Activated T-cell treated with anti-CD3 and anti-CD28 coated beads, Interleukin-2, amount 50 U/mL, for 24 hours (primary cell): ENCODE results near the gene DOCK1.
A peak's percentile ranks its signal among the peaks of the same experiment; 100 is the strongest.
"Not testable (repeated sequence)": the region's sequence is repeated elsewhere in the genome, so short reads cannot be mapped to it uniquely, and the experiment has no call there.

ENCODE experiments used
- DNase-seq: peaks from one replicate; pipeline ENCODE4 v3.0.0-alpha.2; 2020
- H3K27ac Mint-ChIP-seq: 2 replicates; pipeline ENCODE4 v1.8.0; 2020; ENCODE audit warnings: mild to moderate bottlenecking, mixed read lengths
- H3K27me3 Mint-ChIP-seq: 2 replicates; pipeline ENCODE4 v1.8.0; 2020; ENCODE audit warnings: mixed read lengths
- H3K36me3 Mint-ChIP-seq: 2 replicates; pipeline ENCODE4 v1.8.0; 2020; ENCODE audit warnings: low read depth, mixed read lengths
- H3K4me1 Mint-ChIP-seq: 2 replicates; pipeline ENCODE4 v1.8.0; 2020; ENCODE audit warnings: low read depth, mixed read lengths
- H3K4me3 Mint-ChIP-seq: 2 replicates; pipeline ENCODE4 v1.8.0; 2020; ENCODE audit warnings: mild to moderate bottlenecking, moderate library complexity, mixed read lengths
- H3K9me3 Mint-ChIP-seq: 2 replicates; pipeline ENCODE4 v1.8.0; 2020; ENCODE audit warnings: mixed read lengths

The DOCK1 gene

DNA sequence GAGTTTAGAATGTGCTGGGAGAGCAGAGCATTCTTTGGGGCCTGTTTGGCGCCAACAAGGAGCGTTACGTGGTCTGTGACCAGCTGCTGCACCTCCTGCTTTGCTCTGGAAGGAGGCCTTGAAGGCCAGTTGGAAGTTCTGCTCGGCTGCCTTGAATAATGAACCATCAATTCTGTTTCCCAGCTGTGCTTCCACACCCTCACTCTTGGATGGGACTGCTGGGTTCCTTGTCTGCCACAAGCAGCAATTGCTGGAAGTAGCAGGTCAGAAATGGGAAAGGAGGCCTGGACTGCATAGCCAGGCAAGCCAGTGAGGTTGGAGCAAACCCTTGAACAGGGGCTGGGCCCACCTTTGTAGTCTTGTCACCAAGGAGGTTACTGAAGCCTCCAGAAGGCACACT lies 377.8 kb downstream of the DOCK1 start:
- H3K4me1 Mint-ChIP-seq: peaks cover 2% of the 10 kb centered on the region
- peaks cover 6% of the 10 kb centered on the region for H3K9me3 Mint-ChIP-seq
- H3K27ac Mint-ChIP-seq: no peak overlapping the region
- no peaks in the 10 kb centered on the region for H3K36me3 Mint-ChIP-seq
- H3K4me3 Mint-ChIP-seq: no peak overlapping the region
- no peak for DNase-seq
- H3K27me3 Mint-ChIP-seq: peaks cover 14% of the 10 kb centered on the region

DNA sequence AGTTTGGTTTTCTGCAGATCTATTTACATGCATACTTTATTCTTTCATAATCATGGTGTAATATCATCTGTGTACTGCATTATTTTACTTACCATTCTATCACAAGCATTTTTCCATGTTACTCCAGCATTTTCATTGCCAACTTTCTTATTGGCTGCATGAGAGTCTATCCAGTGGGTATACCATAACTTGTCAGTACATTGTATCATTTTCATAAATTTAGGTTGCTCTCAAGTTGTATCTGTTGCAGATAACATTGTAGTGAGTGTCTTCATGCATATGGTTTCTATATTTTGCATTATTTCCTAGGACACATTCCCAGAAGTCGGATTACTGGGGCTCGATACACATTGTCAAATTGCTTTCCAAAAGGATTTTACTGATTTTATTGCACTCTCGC lies 378.3 kb downstream of the DOCK1 start:
- peaks cover 2% of the 10 kb centered on the region for H3K4me1 Mint-ChIP-seq
- peaks cover 9% of the 10 kb centered on the region for H3K9me3 Mint-ChIP-seq
- no peak for DNase-seq
- peaks cover 16% of the 10 kb centered on the region for H3K27me3 Mint-ChIP-seq
- no peak overlapping the region for H3K4me3 Mint-ChIP-seq
- H3K36me3 Mint-ChIP-seq: no peaks in the 10 kb centered on the region
- H3K27ac Mint-ChIP-seq: no peak overlapping the region

DNA sequence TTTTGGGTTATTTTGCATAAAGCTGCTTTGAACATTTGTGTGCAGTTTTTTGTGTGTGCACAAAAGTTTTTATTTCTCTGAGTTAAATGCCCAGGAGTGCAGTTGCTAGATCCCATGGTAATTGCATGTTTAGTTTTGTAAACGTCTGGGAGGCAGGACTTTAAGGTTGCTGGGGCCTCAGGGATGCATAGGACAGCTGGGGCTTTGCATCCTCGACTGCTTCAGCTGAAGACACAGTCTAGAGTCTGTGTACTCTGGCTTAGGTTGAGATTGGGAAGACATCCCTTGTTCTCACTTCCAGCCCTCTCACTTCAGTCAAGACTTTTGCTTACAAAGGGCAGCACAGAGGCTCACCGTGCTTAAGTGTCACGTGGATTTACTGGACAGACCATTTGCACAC lies 385.6 kb downstream of the DOCK1 start:
- Mint-ChIP-seq H3K27me3 (peaks cover 42% of the 10 kb centered on the region), H3K4me3 (no peak overlapping the region), H3K4me1 (peaks cover 35% of the 10 kb centered on the region), H3K36me3 (no peaks in the 10 kb centered on the region), H3K9me3 (peaks cover 9% of the 10 kb centered on the region), H3K27ac (no peak overlapping the region)
- no peak for DNase-seq

DNA sequence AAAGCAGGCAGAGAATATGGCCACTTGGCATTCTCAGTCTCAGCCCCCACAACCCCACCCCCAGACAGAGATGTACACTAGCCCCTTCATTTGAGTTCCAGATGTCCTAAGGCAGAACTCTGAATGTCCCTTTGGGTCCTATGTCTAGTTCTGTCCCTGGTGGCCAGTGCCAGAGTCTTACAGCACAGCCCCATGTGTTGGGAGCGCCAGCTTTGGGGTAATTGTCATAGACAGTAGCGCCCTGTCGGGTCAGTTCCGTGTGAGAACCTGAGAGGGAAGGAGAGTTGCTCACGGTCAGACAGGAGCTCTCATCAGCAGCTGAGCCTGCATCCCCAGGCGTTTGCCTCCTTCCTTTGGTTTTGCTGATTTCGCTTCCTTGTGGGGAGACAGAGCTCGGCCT lies 386.1 kb downstream of the DOCK1 start:
- no peak for DNase-seq
- peaks cover 9% of the 10 kb centered on the region for H3K9me3 Mint-ChIP-seq
- peaks cover 37% of the 10 kb centered on the region for H3K4me1 Mint-ChIP-seq
- peaks cover 43% of the 10 kb centered on the region for H3K27me3 Mint-ChIP-seq
- H3K4me3 Mint-ChIP-seq: no peak overlapping the region
- H3K27ac Mint-ChIP-seq: no peak overlapping the region
- no peaks in the 10 kb centered on the region for H3K36me3 Mint-ChIP-seq

DNA sequence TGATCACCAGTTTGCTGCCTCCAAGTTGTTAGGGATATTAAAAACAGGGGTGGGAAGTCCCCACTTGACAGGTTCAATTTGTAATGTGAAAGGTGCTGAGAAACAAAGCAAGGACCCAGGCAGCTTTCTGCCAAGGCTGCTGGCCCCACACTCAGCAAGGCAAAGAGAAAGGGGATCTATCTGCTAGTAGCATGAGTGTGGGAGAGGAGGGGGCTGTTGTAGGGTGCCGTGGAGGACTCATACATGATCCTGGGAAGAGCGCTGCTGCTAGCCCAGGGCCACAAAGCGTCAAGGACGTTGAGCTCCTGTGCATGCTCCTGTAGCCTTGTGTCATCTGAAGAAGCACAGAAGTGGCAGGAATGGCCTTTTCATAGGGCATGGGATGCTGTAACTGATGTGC lies 387.7 kb downstream of the DOCK1 start:
- peaks cover 37% of the 10 kb centered on the region for H3K4me1 Mint-ChIP-seq
- peaks cover 46% of the 10 kb centered on the region for H3K27me3 Mint-ChIP-seq
- H3K27ac Mint-ChIP-seq: no peak overlapping the region
- H3K4me3 Mint-ChIP-seq: no peak overlapping the region
- peaks cover 4% of the 10 kb centered on the region for H3K9me3 Mint-ChIP-seq
- DNase-seq: no peak
- no peaks in the 10 kb centered on the region for H3K36me3 Mint-ChIP-seq

DNA sequence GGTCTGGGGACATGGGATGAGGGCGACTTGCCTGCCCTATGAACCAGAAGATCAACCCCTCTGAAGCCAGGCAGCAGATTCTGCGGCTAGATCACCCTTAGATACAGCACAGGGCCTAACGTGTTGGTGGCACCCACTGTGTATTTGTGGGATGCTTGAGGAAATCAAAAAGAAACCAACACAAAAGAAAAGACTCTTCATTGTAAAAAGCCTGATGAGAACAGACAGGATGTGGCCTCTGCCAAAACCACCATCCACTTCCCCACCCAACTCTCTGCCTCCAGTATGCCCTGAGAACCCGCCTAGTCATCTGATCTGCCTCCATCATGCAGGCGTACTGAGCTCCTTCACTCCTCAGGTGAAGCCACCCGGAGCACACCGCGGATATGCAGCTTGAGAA lies 388.4 kb downstream of the DOCK1 start:
- no peaks in the 10 kb centered on the region for H3K36me3 Mint-ChIP-seq
- no peak overlapping the region for H3K27ac Mint-ChIP-seq
- H3K4me3 Mint-ChIP-seq: peak overlapping the region; percentile 24
- no peaks in the 10 kb centered on the region for H3K9me3 Mint-ChIP-seq
- peaks cover 43% of the 10 kb centered on the region for H3K27me3 Mint-ChIP-seq
- peaks cover 37% of the 10 kb centered on the region for H3K4me1 Mint-ChIP-seq
- DNase-seq: peak; percentile 42

DNA sequence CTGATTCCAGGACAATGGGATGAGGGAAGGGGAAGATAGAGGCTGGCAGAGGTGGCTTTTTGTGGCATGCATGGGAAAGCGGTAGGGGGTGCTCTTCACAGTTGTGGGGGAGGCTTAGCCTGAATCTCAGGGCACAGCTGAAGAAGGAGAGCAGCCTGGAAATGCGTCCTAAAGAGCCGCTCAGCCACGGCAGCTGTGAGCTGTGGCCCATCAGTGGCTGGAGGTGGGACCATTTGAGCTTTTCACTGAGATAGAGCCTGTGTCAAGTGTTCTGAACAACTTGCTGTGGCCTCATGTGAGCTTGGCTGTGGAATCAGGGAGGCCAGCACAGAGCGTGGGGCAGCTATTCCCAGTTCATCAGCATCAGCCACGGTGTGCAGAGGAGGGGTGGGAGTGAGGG lies 391.5 kb downstream of the DOCK1 start:
- H3K4me1 Mint-ChIP-seq: peaks cover 37% of the 10 kb centered on the region
- no peak overlapping the region for H3K27ac Mint-ChIP-seq
- no peaks in the 10 kb centered on the region for H3K9me3 Mint-ChIP-seq
- H3K4me3 Mint-ChIP-seq: no peak overlapping the region
- no peak for DNase-seq
- H3K27me3 Mint-ChIP-seq: peaks cover 27% of the 10 kb centered on the region
- H3K36me3 Mint-ChIP-seq: no peaks in the 10 kb centered on the region

DNA sequence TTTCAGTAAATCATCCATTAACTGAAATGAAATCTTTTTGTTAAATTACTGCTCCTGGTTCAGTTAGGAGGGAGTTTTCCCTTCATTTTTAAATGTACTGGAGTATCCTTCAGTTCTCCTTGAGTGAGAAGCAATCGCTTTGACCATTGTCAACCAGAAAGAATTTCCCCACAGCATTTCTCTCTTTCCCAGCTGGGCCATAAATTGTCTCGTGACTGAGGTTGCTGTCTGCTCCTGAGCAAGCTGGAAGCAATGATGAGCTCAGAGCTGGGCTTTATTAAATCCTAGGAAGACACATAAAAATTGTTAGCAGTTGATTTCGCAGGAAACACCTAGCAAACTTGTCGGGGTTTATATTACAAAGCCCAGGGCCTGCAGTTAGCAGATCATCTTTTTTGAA lies 393.2 kb downstream of the DOCK1 start:
- H3K4me3 Mint-ChIP-seq: no peak overlapping the region
- no peak overlapping the region for H3K27ac Mint-ChIP-seq
- peaks cover 23% of the 10 kb centered on the region for H3K4me1 Mint-ChIP-seq
- no peak for DNase-seq
- peaks cover 12% of the 10 kb centered on the region for H3K27me3 Mint-ChIP-seq
- H3K36me3 Mint-ChIP-seq: no peaks in the 10 kb centered on the region
- no peaks in the 10 kb centered on the region for H3K9me3 Mint-ChIP-seq

DNA sequence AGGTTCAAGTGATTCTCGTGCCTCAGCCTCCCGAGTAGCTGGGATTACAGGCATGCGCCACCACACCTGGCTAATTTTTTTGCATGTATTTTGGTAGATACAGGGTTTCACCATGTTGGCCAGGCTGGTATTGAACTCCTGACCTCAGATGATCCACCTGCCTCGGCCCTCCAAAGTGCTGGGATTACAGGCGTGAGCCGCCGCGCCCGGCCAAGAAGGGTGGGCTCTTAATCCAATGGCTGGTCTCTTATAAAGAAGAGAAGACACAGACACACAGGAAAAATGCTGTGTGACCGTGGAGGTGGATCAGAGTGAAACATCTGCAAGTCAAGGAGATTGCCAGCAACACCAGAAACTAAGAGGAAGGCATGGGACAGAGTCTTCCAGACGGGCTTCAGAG lies 394.0 kb downstream of the DOCK1 start:
- H3K36me3 Mint-ChIP-seq, H3K27ac Mint-ChIP-seq, H3K4me3 Mint-ChIP-seq, DNase-seq, H3K9me3 Mint-ChIP-seq: not testable (repeated sequence)
- peaks cover 12% of the 10 kb centered on the region for H3K27me3 Mint-ChIP-seq
- peaks cover 15% of the 10 kb centered on the region for H3K4me1 Mint-ChIP-seq

DNA sequence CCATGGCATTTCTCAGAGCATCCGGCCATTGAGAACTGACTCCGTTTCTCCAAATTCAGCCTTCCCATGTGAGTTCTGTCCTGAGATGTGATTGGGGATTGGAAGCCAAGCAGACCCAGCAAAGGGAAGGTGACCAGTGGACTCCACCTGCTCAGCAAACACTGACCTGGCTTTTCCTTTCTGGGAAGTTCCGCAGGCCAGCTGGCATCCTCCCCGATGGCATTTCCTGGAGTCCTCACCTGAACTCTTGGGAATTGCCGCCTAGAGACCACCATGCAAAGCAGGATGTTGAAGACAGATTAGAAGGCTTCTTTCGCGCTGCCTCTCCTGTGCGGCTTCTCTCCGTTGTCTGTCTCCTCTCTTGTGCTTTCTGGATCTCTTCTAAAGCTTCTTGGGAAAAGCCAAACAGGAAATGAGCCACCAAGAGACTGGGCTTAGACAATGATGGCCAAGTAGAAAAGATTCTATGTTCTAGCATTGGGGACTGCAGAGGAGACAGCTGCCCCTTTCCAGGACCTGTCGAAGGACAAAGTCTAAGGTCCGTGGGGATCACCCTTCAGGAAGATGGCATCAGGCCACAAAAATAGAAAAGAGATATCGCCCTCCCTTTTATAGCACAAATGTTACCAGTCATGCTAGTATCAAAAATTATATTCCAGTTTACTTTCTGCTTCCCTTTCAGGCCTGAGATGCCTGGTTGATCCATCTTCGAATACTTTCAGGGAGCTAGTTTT lies 394.9 kb downstream of the DOCK1 start:
- no peak for DNase-seq
- Mint-ChIP-seq H3K36me3 (no peaks in the 10 kb centered on the region), H3K27me3 (peaks cover 12% of the 10 kb centered on the region), H3K27ac (no peak overlapping the region), H3K4me3 (no peak overlapping the region), H3K4me1 (peaks cover 8% of the 10 kb centered on the region), H3K9me3 (no peaks in the 10 kb centered on the region)

DNA sequence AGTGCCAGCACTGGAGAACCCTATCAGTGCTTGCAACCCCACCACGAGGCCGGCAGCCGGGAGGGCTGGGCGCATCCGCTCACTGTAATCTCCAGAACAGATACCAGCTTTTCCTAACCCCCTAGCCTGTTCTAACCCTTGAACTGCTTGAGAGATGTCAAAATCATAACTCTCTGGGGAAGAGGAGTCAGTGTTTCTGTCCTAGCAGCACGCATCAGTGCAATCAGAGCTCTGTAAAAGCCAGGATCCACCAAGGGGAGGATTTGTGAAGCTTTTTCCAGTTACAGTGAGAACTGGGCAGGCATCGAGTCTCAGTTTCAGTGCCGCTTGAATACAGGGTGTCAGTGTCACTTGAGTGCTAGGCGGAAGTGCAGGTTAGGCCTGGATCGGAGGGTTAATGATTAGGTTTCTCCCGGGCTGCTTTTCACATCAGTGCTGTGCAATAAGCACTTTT lies 395.7 kb downstream of the DOCK1 start:
- H3K27ac Mint-ChIP-seq: no peak overlapping the region
- peaks cover 2% of the 10 kb centered on the region for H3K4me1 Mint-ChIP-seq
- no peaks in the 10 kb centered on the region for H3K36me3 Mint-ChIP-seq
- H3K9me3 Mint-ChIP-seq: no peaks in the 10 kb centered on the region
- H3K4me3 Mint-ChIP-seq: no peak overlapping the region
- DNase-seq: no peak
- peaks cover 11% of the 10 kb centered on the region for H3K27me3 Mint-ChIP-seq

DNA sequence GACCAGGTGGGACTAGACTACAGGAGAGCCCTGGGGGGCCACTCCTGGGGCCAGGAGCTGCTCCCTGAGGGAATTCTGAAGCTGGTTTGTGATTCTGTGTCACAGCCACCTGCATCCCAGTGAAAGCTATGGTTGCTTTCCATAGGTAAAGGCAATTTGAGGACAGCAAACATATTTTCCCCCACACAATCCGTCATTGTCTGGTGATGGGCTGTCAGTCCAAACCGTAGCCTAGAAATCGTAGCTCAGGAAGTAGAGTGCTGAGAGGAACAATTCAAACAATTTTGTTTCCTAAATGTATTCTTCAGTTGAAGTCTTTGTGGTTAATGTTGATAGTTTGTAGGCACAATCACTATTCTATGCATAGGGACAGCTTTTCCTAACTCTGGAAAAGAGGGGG lies 397.1 kb downstream of the DOCK1 start:
- no peaks in the 10 kb centered on the region for H3K4me1 Mint-ChIP-seq
- no peak overlapping the region for H3K4me3 Mint-ChIP-seq
- H3K27ac Mint-ChIP-seq: no peak overlapping the region
- peaks cover under 1% of the 10 kb centered on the region for H3K27me3 Mint-ChIP-seq
- no peaks in the 10 kb centered on the region for H3K9me3 Mint-ChIP-seq
- no peak for DNase-seq
- H3K36me3 Mint-ChIP-seq: no peaks in the 10 kb centered on the region

DNA sequence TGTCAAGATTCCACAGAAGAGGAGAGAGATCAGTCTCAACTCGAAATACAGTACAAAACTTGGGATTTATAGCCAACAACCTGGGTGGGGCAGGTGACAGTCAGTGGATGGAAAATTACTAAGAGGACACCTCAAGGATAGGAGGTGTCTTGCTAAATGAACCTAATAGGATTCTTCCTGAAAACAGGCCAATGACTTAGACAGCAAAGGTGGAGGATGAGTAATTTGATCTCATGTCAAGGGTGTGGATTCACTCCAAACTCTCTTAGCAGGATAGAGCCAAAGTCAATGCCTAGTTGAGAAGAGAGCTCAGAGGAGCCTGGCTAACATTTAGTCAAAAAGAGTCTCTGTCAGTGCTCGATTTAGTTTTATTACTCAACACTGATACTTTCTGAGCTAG lies 397.9 kb downstream of the DOCK1 start:
- Mint-ChIP-seq H3K4me3 (no peak overlapping the region), H3K27me3 (no peaks in the 10 kb centered on the region), H3K36me3 (no peaks in the 10 kb centered on the region), H3K9me3 (no peaks in the 10 kb centered on the region), H3K4me1 (no peaks in the 10 kb centered on the region), H3K27ac (no peak overlapping the region)
- no peak for DNase-seq

DNA sequence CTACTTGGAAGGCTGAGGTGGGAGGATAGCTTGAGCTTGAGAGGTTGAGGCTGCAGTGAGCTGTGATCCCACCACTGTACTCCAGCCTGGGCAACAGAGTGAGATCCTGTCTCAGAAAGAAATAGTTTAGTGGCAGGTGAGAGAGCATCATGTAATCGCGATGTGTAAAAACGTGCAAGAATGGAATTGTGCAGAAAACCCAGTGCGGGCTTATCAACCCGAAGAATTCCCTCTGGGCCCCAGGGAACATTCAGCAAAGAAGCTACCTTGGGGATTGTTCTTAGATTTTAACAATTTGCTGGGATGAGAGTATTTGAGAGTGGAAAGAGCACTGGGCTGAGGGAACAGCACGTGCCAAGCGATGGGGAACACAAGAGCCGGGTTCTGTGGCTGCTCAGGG lies 398.5 kb downstream of the DOCK1 start:
- H3K27me3 Mint-ChIP-seq: no peaks in the 10 kb centered on the region

DNA sequence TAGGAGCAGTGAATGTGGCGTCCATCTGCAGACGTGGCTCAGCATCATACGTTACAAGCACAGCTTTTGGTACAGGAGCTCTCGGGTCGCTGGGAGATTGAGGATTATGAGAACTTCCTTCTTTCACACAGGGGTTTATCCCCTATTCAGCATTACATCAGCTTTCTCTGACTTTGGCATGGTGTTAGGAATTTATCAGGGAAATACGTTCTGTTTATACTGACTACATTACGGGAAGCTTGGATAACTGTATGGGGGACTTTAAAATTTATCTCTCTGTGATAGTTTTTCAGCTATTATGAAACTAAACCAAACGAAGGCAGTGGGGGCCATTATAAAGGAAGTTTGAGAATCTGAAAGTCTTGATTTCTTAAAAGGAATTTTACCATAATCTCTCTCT lies 401.3 kb downstream of the DOCK1 start:
- no peak overlapping the region for H3K27ac Mint-ChIP-seq
- no peak overlapping the region for H3K4me3 Mint-ChIP-seq
- no peaks in the 10 kb centered on the region for H3K27me3 Mint-ChIP-seq
- H3K4me1 Mint-ChIP-seq: no peaks in the 10 kb centered on the region
- no peaks in the 10 kb centered on the region for H3K36me3 Mint-ChIP-seq
- no peak for DNase-seq
- no peaks in the 10 kb centered on the region for H3K9me3 Mint-ChIP-seq

More for the DNA sequence above, 398.5 kb downstream of the DOCK1 start:
- DNase-seq: no peak
- Mint-ChIP-seq H3K27ac (no peak overlapping the region), H3K9me3 (no peaks in the 10 kb centered on the region), H3K36me3 (no peaks in the 10 kb centered on the region), H3K4me1 (no peaks in the 10 kb centered on the region), H3K4me3 (no peak overlapping the region)

DNA sequence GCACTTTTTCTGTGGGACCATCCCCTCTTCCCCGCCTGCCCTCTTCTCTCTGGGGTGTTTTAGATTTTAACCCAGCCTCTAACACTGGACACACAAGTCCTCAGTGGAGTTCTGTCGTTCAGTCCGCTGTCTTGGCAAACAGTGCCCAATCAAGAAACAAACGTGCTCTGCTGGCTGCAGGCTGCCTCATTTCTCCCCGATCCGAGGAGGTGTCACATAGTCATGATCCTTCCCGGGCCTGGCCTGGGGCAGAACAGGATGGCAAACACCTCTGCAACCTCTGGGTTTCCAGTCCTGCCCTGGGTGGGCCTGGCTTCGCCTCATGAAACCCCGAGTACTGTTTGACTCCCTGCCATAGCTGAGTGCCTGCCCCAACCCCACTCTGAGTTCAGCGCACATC lies 402.1 kb downstream of the DOCK1 start:
- no peak overlapping the region for H3K4me3 Mint-ChIP-seq

More for the DNA sequence above, 402.1 kb downstream of the DOCK1 start:
- Mint-ChIP-seq H3K27me3 (no peaks in the 10 kb centered on the region), H3K9me3 (no peaks in the 10 kb centered on the region), H3K36me3 (no peaks in the 10 kb centered on the region), H3K27ac (no peak overlapping the region), H3K4me1 (no peaks in the 10 kb centered on the region)
- no peak for DNase-seq
